K562 (cell line): ENCODE measurements around the gene SNX30. TPM values are rescaled to one million over a fixed set of nuclear protein-coding genes. Genes with fewer than 3 reads are reported as not detected.

Source experiments
- DPF2 ChIP-seq: fragments of 450-650 bp; IDR thresholded peaks from 2 replicates; pipeline ENCODE4 v1.6.1; 2016
- GATAD2A ChIP-seq: fragments of 450-650 bp; IDR thresholded peaks from 2 replicates; pipeline ENCODE4 v1.6.1; 2017
- JUND ChIP-seq, 2 experiments: IDR thresholded peaks; 2 replicates in 1 of 2; 3 replicates in 1 of 2; pipeline ENCODE4 v1.6.1; 2011; ENCODE audit warnings: borderline replicate concordance in 2 of 2, low read depth in 2 of 2, low read length in 2 of 2, improper control_type of control experiment in 1 of 2, missing biosample characterization in 1 of 2, missing genetic modification characterization in 1 of 2, missing genetic modification reagents in 1 of 2
- KLF10 ChIP-seq: fragments of 250-450 bp; sonication (Bioruptor Pico); IDR thresholded peaks from 2 replicates; pipeline ENCODE4 v1.6.1; 2021; ENCODE audit warnings: matching md5 sums
- MEF2D ChIP-seq: conservative IDR thresholded peaks from 2 replicates; pipeline ENCODE4 v1.6.1; 2016; ENCODE audit warnings: low read depth, missing genetic modification characterization, missing compliant biosample characterization
- NR4A1 ChIP-seq, 2 experiments: fragments of 250-450 bp in 1 of 2; fragments of 450-650 bp in 1 of 2; sonication (Bioruptor Pico) in 1 of 2; IDR thresholded peaks; 2 replicates each; pipeline versions ENCODE4 v1.4.0 to v1.6.1; 2016 to 2020; ENCODE audit warnings: mild to moderate bottlenecking in 2 of 2, missing compliant biosample characterization in 1 of 2, missing genetic modification characterization in 1 of 2, moderate library complexity in 1 of 2
- PHF21A ChIP-seq: fragments of 450-650 bp; IDR thresholded peaks from 2 replicates; pipeline ENCODE4 v1.6.1; 2017; ENCODE audit warnings: low read depth, borderline replicate concordance
- PML ChIP-seq: IDR thresholded peaks from 2 replicates; pipeline ENCODE4 v1.6.1; 2012; ENCODE audit warnings: low read length, inconsistent platforms
- RBM14 ChIP-seq: fragments of 200-400 bp; formaldehyde crosslinking; IDR thresholded peaks from 2 replicates; pipeline ENCODE4 v1.6.1; 2018; ENCODE audit warnings: low read depth, mild to moderate bottlenecking, low read length, moderate library complexity, borderline replicate concordance; ENCODE audit not compliant: insufficient read depth
- SMAD1 ChIP-seq: fragments of 150-350 bp; IDR thresholded peaks from 2 replicates; pipeline ENCODE4 v1.6.1; 2014; ENCODE audit warnings: low read length, low read depth; ENCODE audit not compliant: partially characterized antibody
- SMC3 ChIP-seq: conservative IDR thresholded peaks from 2 replicates; pipeline ENCODE4 v1.6.1; 2011; ENCODE audit warnings: low read depth, low read length, improper control_type of control experiment; ENCODE audit not compliant: insufficient read depth
- SREBF1 ChIP-seq: fragments of 150-350 bp; IDR thresholded peaks from 2 replicates; pipeline ENCODE4 v1.6.1; 2014; ENCODE audit warnings: antibody characterized with exemption, low read depth, low read length, borderline replicate concordance
- TRIM28 ChIP-seq: fragments of 450-650 bp; IDR thresholded peaks from 2 replicates; pipeline ENCODE4 v1.6.1; 2017
- TSC22D4 ChIP-seq: fragments of 450-650 bp; IDR thresholded peaks from 2 replicates; pipeline ENCODE4 v1.6.1; 2016; ENCODE audit warnings: missing genetic modification characterization, missing biosample characterization, control low read depth
- ZBTB1 ChIP-seq: sonication (generic); formaldehyde crosslinking; IDR thresholded peaks from 2 replicates; pipeline ENCODE4 v1.8.1; 2023; ENCODE audit warnings: missing genetic modification reagents, low read depth, mild to moderate bottlenecking, borderline replicate concordance
- ZNF197 ChIP-seq: fragments of 200-800 bp; sonication (Bioruptor generic); IDR thresholded peaks from 2 replicates; pipeline ENCODE4 v1.6.1; 2016; ENCODE audit warnings: low read depth, missing genetic modification characterization, missing compliant biosample characterization
- polyA plus RNA-seq, 8 experiments: library from polyadenylated mRNA; depleted of rRNA in 4 of 8; stranded (reverse) in 5 of 8; unstranded in 3 of 8; fragments of >200 nt; fragmentation: Nextera tagmentation in 2 of 8; fragmentation: Illumina TruSeq in 1 of 8; extraction: Ambion mirVana in 2 of 8; extraction: Trizol in 1 of 8; gene quantifications; 2 replicates each; pipeline versions ENCODE4 v1.2.1 to v1.2.3, GENCODE V29; 2011 to 2014; ENCODE audit warnings: inconsistent platforms in 1 of 8, missing spikeins in 1 of 8
- total RNA-seq, 7 experiments: library from RNA; depleted of rRNA in 6 of 7; stranded (reverse); fragments of >200 nt in 6 of 7; fragmentation: Illumina TruSeq in 2 of 7; extraction: Trizol in 2 of 7; gene quantifications; 2 replicates each; pipeline versions ENCODE4 v1.2.1 to v1.2.3, GENCODE V29; 2011 to 2021; ENCODE audit warnings: low replicate concordance in 1 of 7
- TF ChIP-seq, protein P1 (sequence below): fragments of 250-450 bp; sonication (Bioruptor Pico); IDR thresholded peaks from 2 replicates; pipeline ENCODE4 v1.8.0; 2021; ENCODE audit warnings: moderate library complexity, mild to moderate bottlenecking, inconsistent platforms
- TF ChIP-seq, protein P2 (sequence below): IDR thresholded peaks from 2 replicates; pipeline ENCODE4 v1.6.1; 2011; ENCODE audit warnings: borderline replicate concordance, low read depth, mild to moderate bottlenecking, moderate library complexity, low read length; ENCODE audit not compliant: insufficient read depth, poor library complexity, severe bottlenecking
- TF ChIP-seq, protein P3 (sequence below): sonication (generic); formaldehyde crosslinking; IDR thresholded peaks from 2 replicates; pipeline ENCODE4 v1.8.0; 2022; ENCODE audit warnings: mild to moderate bottlenecking, missing genetic modification reagents
- TF ChIP-seq, protein P4 (sequence below), 2 experiments: fragments of 450-650 bp; IDR thresholded peaks; 2 replicates each; pipeline ENCODE4 v1.6.1; 2016

SNX30 gene
- total and polyA plus RNA-seq, 9 of the 15 experiments (the other 6 are each of a cell fraction or from before 2014, with no cell fraction given) = 0.76 to 5.9 (median 3.3) TPM

DNA sequence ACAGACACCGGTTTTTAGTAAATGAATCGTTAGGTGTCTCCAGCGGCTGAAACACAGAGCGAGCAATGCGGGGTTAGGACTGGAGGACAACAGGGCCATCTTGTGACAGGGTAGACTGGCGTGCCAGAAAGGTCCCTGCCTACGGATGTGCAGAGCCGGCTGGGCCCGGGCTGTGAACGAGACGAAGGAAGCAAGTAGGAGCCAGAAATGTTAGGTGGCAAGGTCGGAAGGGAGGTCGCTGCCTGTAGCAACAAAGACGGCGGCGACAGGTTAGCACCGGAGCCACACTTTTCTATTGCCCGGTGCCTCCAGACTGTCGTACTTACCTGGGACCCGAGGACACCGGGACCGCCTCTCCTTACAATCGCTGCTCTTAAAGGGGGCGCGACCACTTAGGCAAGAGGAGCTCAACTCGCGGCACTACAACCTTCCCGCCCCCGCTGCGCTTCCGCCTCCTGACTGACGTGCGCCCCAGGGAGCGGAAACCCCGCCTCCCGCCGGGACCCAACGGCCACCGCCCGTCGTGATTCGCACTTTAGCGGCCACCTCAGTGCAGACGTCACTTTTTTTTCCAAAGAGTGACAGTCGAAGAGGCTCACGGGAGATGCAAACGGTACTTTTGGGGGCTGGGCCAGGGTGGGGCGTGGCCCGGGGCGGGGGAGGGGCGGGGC is 32.8 kb upstream of the SNX30 start, which contains the start of gene INIP (continued):
- TF ChIP-seq, protein P1, sequence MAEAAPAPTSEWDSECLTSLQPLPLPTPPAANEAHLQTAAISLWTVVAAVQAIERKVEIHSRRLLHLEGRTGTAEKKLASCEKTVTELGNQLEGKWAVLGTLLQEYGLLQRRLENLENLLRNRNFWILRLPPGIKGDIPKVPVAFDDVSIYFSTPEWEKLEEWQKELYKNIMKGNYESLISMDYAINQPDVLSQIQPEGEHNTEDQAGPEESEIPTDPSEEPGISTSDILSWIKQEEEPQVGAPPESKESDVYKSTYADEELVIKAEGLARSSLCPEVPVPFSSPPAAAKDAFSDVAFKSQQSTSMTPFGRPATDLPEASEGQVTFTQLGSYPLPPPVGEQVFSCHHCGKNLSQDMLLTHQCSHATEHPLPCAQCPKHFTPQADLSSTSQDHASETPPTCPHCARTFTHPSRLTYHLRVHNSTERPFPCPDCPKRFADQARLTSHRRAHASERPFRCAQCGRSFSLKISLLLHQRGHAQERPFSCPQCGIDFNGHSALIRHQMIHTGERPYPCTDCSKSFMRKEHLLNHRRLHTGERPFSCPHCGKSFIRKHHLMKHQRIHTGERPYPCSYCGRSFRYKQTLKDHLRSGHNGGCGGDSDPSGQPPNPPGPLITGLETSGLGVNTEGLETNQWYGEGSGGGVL (CRISPR knock-in tag) = no peak
- no peak for TF ChIP-seq NR4A1 (CRISPR knock-in tag; IDR thresholded peaks at IDR 0.05)
- TF ChIP-seq NR4A1 (tag; IDR thresholded peaks at IDR 0.05) = no peak
- TF ChIP-seq RBM14 = no peak
- no peak for TF ChIP-seq SMAD1
- no peak for TF ChIP-seq TSC22D4 (tag)
- TF ChIP-seq, protein P2, sequence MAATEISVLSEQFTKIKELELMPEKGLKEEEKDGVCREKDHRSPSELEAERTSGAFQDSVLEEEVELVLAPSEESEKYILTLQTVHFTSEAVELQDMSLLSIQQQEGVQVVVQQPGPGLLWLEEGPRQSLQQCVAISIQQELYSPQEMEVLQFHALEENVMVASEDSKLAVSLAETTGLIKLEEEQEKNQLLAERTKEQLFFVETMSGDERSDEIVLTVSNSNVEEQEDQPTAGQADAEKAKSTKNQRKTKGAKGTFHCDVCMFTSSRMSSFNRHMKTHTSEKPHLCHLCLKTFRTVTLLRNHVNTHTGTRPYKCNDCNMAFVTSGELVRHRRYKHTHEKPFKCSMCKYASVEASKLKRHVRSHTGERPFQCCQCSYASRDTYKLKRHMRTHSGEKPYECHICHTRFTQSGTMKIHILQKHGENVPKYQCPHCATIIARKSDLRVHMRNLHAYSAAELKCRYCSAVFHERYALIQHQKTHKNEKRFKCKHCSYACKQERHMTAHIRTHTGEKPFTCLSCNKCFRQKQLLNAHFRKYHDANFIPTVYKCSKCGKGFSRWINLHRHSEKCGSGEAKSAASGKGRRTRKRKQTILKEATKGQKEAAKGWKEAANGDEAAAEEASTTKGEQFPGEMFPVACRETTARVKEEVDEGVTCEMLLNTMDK = no peak
- TF ChIP-seq ZNF197 = no peak
- no peak for TF ChIP-seq ZBTB1 (CRISPR knock-in tag)
- no peak for TF ChIP-seq SREBF1
- TF ChIP-seq, protein P3, sequence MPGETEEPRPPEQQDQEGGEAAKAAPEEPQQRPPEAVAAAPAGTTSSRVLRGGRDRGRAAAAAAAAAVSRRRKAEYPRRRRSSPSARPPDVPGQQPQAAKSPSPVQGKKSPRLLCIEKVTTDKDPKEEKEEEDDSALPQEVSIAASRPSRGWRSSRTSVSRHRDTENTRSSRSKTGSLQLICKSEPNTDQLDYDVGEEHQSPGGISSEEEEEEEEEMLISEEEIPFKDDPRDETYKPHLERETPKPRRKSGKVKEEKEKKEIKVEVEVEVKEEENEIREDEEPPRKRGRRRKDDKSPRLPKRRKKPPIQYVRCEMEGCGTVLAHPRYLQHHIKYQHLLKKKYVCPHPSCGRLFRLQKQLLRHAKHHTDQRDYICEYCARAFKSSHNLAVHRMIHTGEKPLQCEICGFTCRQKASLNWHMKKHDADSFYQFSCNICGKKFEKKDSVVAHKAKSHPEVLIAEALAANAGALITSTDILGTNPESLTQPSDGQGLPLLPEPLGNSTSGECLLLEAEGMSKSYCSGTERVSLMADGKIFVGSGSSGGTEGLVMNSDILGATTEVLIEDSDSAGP = peak; percentile 90
- TF ChIP-seq JUND (IDR thresholded peaks at IDR 0.05; ENCODE audit: borderline replicate concordance, low read depth, low read length) = peak; percentile 70; the same call in 1 of the 2 replicates
- TF ChIP-seq JUND (tag; IDR thresholded peaks at IDR 0.05; ENCODE audit: borderline replicate concordance, low read depth, low read length) = peak; percentile 28; the same call in 1 of the 3 replicates
- TF ChIP-seq SMC3 = 0 out of 2 replicates have a peak, but pooled peaks have one; percentile 5
- TF ChIP-seq TRIM28 = peak; percentile 72
- no peak for TF ChIP-seq DPF2
- TF ChIP-seq PML = peak; percentile 80; the same call in 1 of the 2 replicates
- TF ChIP-seq, protein P4, sequence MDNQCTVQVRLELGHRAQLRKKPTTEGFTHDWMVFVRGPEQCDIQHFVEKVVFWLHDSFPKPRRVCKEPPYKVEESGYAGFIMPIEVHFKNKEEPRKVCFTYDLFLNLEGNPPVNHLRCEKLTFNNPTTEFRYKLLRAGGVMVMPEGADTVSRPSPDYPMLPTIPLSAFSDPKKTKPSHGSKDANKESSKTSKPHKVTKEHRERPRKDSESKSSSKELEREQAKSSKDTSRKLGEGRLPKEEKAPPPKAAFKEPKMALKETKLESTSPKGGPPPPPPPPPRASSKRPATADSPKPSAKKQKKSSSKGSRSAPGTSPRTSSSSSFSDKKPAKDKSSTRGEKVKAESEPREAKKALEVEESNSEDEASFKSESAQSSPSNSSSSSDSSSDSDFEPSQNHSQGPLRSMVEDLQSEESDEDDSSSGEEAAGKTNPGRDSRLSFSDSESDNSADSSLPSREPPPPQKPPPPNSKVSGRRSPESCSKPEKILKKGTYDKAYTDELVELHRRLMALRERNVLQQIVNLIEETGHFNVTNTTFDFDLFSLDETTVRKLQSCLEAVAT (IDR thresholded peaks at IDR 0.05) = no peak; a peak in 1 of 4 replicates
- no peak for TF ChIP-seq PHF21A
- TF ChIP-seq MEF2D (tag) = no peak
- TF ChIP-seq KLF10 (CRISPR knock-in tag) = no peak
- TF ChIP-seq GATAD2A = no peak
